ENCODE measurements around the gene CMPK1.
A peak's percentile ranks its signal among the peaks of the same experiment; 100 is the strongest.
"Not testable (repeated sequence)": the region's sequence is repeated elsewhere in the genome, so short reads cannot be mapped to it uniquely, and the experiment has no call there.

Gene CMPK1, protein sequence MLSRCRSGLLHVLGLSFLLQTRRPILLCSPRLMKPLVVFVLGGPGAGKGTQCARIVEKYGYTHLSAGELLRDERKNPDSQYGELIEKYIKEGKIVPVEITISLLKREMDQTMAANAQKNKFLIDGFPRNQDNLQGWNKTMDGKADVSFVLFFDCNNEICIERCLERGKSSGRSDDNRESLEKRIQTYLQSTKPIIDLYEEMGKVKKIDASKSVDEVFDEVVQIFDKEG

DNA sequence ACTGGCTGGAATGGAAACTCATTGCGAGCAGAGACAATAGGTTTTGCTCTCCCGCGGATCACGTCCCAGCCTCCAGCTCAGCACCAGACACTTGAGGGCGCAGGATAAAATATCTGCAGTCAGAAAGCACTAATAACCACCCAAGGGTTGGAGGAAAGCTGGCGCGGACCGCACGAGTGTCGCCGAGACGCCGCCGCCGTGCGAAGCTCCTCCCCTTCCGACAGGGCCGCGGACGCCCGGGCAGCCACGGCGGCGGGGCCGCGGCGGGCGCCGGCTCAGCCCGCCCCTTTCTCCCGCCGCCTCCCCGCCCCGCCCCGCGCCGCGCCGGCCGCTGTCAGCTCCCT lies at the start of gene CMPK1:
TSS of gene CMPK1 (plus strand) at position 213 of the 344 bp plus-strand sequence. CDS start 156 bp downstream, outside the sequence.
- peak; percentile 88 for DNase-seq (ENCODE audit: low read depth)

DNA sequence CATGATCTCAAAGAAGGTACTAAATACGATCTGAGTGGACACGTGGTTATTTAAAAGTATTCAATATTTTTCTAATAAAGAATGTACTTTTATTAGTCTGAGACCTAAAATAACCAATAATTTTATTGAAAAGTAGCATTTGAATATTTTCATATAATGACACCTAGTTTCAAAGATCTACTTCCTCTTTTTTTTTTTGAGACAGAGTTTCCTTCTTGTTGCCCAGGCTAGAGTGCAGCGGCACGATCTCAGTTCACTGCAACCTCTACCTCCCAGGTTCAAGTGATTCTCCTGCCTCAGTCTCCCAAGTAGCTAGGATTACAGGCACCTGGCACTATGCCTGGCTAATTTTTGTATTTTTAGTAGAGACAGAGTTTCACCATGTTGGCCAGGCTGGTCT lies 45.5 kb upstream of the CMPK1 start:
- DNase-seq (ENCODE audit: low read depth): not testable (repeated sequence)

DNA sequence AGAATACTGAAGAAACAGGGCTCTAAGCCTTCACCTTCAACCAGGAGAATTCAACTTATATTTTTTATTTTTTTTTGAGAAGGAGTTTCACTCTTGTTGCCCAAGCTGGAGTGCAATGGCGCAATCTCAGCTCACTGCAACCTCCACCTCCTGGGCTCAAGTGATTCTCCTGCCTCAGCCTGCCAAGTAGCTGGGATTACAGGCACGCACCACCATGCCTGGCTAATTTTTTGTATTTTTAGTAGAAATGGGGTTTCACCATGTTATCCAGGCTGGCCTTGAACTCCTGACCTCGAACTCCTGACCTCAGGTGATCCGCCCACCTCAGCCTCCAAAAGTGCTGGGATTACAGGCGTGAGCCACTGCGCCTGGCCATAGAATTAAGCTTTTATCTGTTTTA lies 38.7 kb upstream of the CMPK1 start:
- not testable (repeated sequence) for DNase-seq (ENCODE audit: low read depth)

DNA sequence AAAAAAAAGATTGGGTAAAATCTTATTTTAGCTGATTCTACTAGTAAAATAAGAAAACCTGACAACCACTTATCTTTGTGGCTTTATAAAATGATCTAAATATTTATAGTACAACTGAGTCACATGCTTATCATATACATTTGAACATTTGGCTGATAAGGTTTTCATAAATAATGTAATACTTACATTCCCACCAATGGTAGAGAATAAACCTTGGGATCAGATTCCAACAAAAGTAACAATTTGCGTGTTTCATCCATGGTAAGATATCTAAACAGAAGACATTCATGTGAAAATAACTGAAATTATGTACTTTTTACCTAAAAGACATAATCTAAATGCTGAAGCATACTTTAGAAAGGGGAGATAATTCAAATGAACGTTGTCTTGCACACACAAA lies 38.0 kb upstream of the CMPK1 start:
- DNase-seq (ENCODE audit: low read depth): no peak

DNA sequence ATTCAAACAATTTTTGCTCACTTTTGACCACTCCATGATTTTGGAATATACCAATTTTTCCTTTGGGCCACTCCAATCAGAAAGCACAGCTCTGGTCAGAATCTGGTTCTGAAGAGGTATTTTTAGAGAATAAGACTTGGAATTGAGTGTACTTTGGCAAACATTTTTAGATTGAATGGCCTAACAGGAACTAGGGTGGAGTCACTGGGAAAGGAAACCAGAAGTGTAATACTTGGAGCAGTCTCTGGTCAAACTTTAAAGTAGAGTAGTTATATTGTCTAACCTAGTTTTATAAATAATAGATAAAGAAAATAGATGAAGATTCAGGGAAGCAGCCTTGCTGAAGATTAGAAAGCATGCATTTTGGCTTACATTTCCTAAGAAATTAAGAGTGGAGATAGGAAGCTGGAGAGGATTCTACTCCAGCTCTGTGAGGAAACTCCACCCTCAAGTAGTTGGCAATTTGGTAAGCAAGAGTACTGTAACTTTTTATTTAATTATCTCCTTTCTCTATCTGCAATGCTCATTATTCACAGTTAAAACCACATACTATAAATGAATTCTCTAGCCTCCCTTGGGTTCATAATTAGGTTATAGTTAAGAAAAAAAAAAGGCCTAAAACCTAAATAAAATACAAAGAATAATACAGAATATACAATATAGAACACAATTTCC lies 35.4 kb upstream of the CMPK1 start:
- DNase-seq (ENCODE audit: low read depth): no peak

DNA sequence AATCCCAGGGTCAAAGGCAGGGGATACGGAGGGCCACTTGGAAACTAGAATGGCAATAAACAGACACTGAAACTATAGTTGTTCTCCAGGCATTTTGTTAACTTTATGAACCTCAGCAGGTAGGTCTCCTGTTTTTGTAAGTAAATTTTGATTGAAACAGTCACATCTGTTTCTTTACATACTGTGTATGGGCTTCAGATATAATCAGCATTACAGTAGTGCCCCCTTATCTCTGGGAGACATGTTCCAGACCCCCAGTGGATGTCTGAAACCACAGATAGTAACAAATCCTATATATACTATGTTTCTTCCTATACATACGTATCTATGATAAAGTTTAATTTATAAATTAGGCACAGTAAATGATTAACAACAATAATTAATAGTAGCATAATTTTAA lies 31.1 kb upstream of the CMPK1 start:
- no peak for DNase-seq (ENCODE audit: low read depth)

DNA sequence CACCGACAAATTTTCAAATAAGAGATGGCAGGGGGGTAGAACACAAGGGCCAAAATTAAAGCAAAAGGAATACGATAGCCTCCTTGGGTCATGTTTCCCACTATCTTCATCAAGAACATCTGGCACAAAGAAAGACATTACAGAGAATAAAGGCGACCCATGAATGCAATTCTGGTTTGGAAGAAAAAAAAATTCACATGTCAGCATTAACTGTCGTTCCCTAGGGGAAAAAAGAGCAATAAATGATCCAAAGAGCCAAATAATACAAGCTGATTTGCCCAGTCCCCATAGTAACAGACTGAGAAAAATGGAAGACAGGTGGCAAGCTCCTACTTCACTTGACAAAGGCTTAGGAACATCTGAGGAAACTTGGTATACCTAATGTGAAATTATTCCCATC lies 24.2 kb upstream of the CMPK1 start:
- DNase-seq (ENCODE audit: low read depth): no peak

DNA sequence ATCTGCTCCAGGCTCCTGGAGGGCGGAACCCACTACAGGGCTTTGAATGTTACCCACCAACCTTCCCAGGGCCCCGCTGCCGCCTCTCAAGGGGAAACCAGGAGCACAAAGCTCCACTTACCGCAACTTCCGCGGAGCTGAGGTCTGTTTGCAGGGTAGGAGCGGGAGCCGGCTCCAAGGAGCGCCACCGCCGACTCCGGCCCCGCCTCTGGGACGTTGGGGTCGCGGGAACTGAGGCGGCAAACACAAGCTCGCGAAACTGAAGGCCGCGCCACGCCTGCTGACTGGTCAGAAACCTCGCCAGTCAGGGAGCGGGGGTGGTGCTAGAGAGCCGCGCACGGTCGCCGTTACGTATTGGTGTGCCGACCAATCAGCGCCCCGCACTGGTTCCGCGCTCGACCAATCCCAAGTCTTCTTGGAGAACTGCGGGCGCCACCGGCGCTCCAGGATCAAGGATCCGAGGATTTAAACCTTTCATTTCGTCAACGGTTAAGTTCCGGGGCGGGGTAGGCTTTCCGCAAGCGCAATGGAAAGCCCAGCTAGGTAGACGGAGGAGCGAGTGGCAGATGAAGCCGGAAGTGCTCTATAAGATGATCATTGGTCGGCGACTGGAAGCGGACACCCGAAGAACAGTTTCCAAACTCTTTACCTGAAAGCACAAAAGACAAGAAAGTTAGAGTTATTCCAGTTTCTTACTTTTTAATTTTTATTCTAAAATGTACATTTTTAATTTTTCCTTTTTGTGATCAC lies 19.5 kb upstream of the CMPK1 start, which contains the start of gene STIL:
TSS of gene STIL (minus strand) at position 233 of the 750 bp plus-strand sequence. CDS start 3,828 bp downstream, outside the sequence.
- peak; percentile 99 for DNase-seq (ENCODE audit: low read depth)

DNA sequence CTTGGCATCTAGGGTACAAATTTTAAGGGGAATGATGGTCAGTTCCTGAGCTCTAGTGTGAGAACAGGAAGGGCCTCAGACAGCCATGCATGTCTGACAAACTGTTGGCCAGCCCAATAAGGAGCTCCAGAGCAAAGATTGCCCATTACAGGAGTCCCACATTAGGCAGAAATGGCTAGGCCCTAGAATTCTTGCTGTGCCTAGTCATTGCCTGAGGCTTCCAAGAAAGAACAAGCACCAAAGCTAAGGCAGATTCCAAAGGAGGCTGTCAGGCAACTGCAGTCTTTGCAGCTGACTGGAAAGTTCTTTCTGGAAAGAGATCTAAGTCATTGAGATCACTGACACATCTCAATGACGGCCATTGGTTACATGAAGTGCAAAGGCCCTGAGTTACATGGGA lies 15.7 kb upstream of the CMPK1 start:
- no peak for DNase-seq (ENCODE audit: low read depth)

DNA sequence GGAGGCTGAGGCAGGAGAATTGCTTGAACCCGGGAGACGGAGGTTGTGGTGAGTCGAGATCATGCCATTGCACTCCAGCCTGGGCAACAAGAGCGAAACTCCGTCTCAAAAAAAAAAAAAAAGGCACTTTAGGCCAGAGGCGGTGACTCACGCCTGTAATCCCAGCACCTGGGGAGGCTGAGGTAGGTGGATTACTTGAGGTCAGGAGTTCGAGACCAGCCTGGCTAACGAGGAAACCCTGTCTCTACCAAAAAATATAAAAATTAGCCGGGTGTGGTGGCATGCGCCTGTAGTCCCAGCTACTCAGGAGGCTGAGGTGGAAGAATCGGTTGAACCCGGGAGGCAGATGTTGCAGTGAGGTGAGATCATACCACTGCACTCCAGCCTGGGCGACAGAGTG lies 13.6 kb upstream of the CMPK1 start:
- DNase-seq (ENCODE audit: low read depth): not testable (repeated sequence)

DNA sequence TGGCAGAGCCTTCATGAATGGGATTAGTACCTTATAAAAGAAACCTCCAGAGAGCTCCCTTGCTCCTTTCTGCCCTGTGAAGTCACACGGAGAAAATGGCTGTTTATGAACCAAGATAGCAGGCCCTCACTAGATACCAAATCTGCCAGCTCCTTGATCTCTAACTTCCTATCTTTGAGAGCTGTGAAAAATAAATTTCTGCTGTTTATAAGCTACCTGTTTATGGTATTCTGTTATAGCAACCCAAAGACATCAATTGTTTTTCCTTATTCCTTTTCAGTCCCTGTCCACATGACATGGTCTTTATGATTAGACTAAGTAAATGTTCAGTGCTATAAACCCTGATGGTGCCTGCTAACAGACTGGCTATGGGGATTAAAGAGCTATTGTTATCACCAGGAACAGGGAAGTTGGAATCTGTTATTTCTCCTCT lies 10.0 kb upstream of the CMPK1 start:
- no peak for DNase-seq (ENCODE audit: low read depth)

DNA sequence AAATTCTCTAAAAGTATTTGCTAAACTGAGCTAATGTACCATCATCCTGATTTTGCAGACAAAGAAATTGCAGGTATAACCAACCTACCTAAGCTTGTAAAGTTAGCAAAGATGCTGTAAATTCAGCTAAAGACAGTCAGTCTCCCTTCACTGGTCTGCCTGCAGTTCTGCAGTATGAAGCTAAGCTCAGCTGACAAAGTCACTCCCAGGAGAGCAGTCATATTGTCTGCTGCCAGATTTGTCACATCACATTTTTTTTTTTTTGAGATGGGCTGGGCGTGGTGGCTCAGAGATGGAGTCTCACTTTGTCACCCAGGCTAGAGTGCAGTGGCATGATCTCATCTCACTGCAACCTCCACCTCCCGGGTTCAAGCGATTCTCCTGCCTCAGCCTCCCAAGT lies 8.9 kb upstream of the CMPK1 start:
- DNase-seq (ENCODE audit: low read depth): no peak

DNA sequence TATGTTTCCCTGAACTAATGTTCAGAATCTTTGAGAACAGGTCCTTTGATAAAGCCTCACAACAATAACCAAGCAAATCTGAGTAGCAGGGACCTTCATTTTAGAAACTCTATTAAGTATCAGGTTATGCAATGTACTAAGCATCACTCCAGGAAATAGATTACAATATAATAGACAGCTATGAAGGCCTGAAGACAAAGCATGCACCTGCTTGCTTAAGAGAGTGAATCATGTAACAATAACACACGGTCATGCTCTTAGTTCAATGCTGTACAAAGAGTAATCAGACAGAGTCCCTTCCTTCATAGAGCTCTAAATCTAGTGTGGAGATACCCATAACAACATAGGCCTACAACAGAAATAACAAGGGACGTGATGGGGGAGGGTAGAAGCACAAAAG lies 8.1 kb upstream of the CMPK1 start:
- no peak for DNase-seq (ENCODE audit: low read depth)

DNA sequence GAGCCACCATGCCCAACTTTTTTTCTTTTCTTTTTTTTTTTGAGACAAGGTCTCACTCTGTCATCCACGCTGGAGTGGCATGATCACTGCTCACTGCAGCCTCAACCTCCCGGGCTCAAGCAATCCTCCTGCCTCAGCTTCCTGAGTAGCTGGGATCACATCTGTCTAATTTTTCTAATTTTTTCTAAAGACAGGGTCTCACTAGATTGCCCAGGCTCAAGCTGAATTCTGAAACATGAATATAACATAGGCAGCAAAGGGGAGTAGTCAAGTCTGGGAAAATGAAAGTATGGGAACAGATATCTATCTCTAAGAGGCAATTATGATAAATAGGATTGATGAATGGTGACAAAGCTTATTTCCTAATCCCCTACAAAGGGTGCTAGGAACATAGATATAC lies 7.3 kb upstream of the CMPK1 start:
- no peak for DNase-seq (ENCODE audit: low read depth)

DNA sequence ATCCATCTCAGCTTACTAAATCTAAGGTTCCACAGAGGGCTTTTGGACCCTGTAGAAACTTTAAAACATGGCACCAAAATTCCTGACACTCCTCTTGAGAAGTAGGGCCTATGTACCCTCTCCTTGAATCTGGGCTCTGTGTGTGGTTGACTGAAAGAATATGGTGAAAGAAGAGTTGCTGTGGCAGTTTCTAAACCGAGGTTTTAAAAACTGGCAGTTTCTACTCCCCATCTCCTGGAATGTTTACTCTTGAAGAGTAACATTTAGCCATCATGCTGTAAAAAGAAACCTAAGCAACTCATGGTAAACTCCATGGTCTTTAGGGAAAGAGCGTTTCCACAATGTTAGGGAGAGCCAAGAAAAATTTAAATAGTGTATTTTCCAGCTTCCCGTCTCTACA lies 4.6 kb upstream of the CMPK1 start:
- DNase-seq (ENCODE audit: low read depth): no peak

DNA sequence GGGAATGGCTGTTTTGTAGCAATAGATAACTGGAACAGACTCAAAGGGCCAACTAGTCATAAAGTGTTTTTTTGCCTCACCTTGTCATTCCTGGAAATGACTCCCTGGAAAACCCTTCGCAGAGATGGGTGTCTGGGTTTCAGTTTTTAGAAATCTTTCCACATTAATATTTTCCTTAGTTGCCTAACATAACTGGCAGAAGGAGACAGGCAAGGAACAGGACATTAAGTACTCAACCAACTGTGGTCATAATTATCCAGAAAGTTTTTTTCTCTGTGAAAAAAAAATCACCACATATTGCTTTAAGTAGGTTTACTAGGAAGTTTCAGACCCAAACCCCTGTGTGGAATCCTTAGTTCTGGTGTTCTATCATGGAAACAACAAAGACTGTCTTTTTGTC lies 3.4 kb upstream of the CMPK1 start:
- no peak for DNase-seq (ENCODE audit: low read depth)

DNA sequence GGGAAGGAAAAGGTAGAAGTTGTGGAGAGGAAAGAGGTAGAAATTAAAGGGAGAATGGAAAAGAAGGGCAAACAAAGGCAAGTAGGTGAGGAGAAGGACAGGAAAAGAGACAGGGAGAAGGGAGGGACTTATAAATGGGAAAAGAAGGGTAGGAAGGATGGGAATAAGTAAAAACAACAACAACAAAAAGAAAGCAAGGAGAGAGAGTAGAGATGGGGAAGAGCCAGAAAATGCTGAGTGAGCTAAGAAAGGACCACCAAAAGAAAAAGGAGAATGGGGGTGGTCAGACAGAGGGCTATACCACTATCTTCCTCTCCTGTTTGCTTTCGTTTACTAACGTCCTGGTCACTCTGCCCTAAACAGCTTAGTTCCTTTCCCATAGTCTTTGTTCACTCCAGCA lies 1.7 kb upstream of the CMPK1 start:
- DNase-seq (ENCODE audit: low read depth): no peak

DNA sequence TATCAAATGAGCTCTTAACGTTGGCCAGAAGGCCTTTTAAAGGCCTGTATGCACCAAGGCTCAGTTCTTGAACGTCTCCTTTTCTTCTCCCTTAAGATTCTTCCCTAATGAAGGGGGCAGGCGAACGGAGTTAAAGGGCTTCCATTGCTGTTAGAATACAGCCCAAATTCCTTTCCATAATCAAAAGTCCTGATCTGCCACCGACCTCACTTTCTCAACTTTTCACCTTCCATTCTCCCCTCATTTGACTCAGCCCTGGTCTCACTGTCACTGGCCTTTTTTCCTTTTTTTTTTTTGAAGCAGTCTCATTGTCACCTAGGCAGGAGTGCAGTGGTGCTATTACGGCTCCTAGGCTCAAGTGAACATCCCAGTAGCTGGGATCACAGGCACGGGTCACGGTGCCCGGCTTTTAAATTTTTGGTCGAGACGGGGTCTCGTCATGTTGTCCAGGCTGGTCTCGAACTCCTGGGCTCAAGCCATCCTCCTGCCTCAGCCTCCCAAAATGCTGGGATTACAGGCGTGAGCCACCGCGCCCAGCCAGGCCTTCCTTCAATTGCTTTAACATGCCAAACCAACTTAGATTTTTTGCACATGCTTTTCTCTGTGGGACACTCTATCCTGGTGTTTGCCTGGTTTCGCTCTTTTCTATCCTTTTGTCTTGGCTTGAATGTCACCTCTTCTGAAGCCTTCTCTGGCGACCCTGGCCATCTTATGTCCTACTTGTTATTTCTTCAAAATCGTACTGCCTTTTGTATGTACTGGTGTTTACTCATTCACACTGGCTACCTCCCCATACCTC lies 612 bp upstream of the CMPK1 start:
- DNase-seq (ENCODE audit: low read depth): no peak

DNA sequence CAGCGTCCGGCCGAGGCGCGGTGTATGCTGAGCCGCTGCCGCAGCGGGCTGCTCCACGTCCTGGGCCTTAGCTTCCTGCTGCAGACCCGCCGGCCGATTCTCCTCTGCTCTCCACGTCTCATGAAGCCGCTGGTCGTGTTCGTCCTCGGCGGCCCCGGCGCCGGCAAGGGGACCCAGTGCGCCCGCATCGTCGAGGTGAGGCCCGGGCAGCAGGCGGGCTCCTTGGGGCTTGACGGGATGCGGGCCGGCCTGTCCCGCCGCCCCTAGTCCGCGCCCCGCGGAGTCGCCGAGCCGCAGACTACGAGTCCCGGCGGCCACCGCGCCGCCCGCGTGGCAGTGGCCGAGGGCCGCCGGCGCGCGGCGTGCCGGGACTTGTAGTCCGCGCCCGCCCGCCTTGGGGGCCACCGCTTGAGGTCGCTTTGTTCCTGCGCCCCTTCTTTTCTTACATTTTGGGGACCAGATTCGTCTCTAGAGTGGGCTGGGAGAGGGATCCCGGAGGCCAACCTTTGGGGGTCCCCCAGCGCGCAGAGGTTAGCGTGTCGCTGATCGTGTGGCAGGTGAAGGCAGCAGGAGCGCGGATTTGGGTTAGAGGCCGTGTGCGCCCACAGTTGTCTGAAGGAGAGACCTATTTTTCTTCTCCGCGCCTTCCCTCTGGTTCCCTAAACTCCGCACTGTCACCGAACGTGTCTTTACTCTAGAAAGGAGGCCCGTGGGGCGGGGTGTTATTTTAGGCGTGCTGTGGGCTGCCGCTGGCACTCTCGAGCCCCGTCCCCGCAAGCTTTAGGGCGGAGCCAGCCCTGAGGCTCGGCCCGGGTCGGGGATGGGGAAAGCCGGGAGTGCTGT lies 553 bp downstream of the CMPK1 start:
- DNase-seq (ENCODE audit: low read depth): peak; percentile 62

DNA sequence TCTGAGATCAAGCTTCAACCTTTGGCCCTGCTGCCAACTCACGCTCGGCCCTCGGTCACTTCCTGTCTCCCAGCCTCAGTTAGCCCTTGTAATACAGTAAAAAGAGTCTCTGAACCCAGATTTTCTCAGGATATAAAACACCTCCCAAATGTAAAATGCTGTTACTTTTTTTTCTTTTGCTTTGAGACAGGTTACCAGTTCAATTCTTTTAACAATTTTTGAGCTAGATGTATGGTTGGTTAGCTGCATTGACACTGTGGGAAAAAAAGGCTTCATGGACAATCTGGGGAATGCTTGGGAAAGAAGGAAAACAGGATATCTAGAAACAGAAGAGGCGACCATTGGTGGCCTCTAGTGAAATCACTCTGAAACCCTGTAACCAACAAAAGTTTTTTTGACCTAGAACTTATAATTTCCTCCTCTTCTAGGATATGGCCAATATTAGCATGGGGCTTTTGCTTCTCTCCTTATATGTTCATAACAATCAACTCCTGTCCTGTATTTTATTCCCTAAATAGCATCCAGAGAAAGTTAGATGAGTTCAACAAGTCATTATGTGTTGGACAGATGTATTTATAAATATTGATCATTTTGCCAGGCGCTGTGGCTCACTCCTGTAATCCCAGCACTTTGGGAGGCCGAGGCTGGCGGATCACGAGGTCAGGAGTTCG lies 1.3 kb downstream of the CMPK1 start:
- no peak for DNase-seq (ENCODE audit: low read depth)

DNA sequence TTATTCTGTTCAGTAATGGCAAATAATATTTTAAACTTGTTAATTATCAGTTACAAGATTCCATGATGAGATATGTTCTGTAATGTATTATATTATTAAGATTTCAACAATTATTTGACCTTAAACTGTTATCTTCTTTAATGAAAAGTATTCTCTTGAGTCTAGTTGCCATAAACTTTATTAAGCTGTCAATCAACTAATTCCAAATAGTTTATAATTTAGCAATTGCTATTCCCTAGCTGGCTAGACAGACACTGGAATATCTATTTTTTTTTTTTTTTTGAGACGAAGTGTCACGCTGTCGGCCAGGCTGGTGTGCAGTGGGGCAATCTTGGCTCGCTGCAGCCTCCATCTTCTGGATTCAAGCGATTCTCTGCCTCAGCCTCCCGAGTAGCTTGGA lies 3.8 kb downstream of the CMPK1 start:
- no peak for DNase-seq (ENCODE audit: low read depth)

Data from CMK (cell line).